ENCODE results near the gene HEATR5A.

Gene HEATR5A

GRCh38 chr14:31425905-31426304 lies 5.6 kb upstream of the HEATR5A start:
- DNase-seq = no peak

- DNase-seq = no peak
Measured at GRCh38 chr14:31421200-31421599, 850 bp upstream of the HEATR5A start.

GRCh38 chr14:31419967-31420318 lies 407 bp downstream of the HEATR5A start:
- DNase-seq = no peak

GRCh38 chr14:31419179-31419966 lies 977 bp downstream of the HEATR5A start:
- peak; percentile 35 for DNase-seq

- no peak for DNase-seq
Measured at GRCh38 chr14:31418440-31418839, 1.9 kb downstream of the HEATR5A start.

- DNase-seq = peak; percentile 7
Measured at GRCh38 chr14:31414190-31414833, 6.0 kb downstream of the HEATR5A start.

- peak; percentile 7 for DNase-seq
Measured at GRCh38 chr14:31411218-31411727, 9.1 kb downstream of the HEATR5A start.

- no peak for DNase-seq
Measured at GRCh38 chr14:31410048-31410650, 10.2 kb downstream of the HEATR5A start.

GRCh38 chr14:31408421-31408820 lies 11.9 kb downstream of the HEATR5A start:
- DNase-seq = no peak

- no peak for DNase-seq
Measured at GRCh38 chr14:31405599-31406232, 14.6 kb downstream of the HEATR5A start.

- no peak for DNase-seq
Measured at GRCh38 chr14:31405106-31405505, 15.2 kb downstream of the HEATR5A start.

- DNase-seq = no peak
Measured at GRCh38 chr14:31403707-31404106, 16.6 kb downstream of the HEATR5A start.

- DNase-seq = no peak
Measured at GRCh38 chr14:31402764-31403439, 17.4 kb downstream of the HEATR5A start.

- no peak for DNase-seq
Measured at GRCh38 chr14:31401369-31401932, 18.9 kb downstream of the HEATR5A start.

GRCh38 chr14:31400031-31400638 lies 20.2 kb downstream of the HEATR5A start:
- DNase-seq = no peak

GRCh38 chr14:31395572-31396205 lies 24.7 kb downstream of the HEATR5A start:
- no peak for DNase-seq

- no peak for DNase-seq
Measured at GRCh38 chr14:31395119-31395518, 25.2 kb downstream of the HEATR5A start.

- no peak for DNase-seq
Measured at GRCh38 chr14:31391977-31392503, 28.3 kb downstream of the HEATR5A start.

- DNase-seq = no peak
Measured at GRCh38 chr14:31391473-31391872, 28.9 kb downstream of the HEATR5A start.

- DNase-seq = no peak
Measured at GRCh38 chr14:31389946-31390345, 30.4 kb downstream of the HEATR5A start.
